Measurements from ENCODE around the gene MAD2L1BP. TPM values are rescaled to one million over a fixed set of nuclear protein-coding genes. Genes with fewer than 3 reads are reported as not detected.
"Not testable (repeated sequence)": the region's sequence is repeated elsewhere in the genome, so short reads cannot be mapped to it uniquely, and the experiment has no call there.

MAD2L1BP gene
- total RNA-seq, 1 experiment from 2014 or later: 30.1 TPM

DNA sequence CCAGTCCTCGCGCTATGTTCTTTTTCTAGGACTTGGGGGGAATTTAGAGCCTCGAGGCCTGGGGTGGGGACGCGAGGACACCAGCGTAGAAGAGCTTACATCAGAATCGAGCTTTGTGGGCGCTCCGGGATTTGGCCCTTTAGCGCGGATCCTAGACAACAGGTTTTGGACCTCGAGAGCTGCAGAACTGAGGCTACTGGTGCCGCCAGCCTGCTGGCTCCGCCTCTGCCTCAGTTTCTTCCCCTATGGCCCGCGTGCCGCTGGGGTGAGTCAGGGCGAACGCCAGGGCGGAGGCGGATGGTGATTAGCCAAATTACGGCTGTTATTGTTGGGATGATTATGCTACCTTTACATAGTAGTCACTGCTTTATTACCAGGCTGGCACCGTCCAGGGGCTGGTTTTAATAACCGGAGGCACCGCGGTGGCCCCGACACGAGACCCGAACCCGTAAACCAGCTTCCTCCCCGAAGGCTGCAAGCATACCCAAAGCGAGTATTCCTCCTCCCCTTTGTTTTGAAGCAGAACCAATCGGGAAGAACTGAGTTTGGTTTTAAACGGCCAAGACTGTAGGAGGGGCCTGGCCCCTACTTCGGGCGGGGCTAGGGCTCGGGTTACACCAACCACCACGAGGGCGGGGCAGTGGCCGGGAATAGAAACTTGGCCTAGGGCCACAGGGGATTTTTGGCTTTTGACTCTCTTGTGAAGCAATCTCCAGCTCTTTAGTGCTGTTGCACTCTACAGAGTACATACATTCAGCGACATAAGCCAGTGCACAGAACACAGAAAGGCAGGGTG, 5.9 kb upstream of the MAD2L1BP start (continued):
- TF ChIP-seq GRHL2 (CRISPR knock-in tag; IDR thresholded peaks at IDR 0.05; ENCODE audit: insufficient replicate concordance, severe bottlenecking) (no peak), ATF1 (CRISPR knock-in tag; IDR thresholded peaks at IDR 0.05) (no peak), ZNF423 (CRISPR knock-in tag; IDR thresholded peaks at IDR 0.05) (no peak)
- TF ChIP-seq, protein P1, sequence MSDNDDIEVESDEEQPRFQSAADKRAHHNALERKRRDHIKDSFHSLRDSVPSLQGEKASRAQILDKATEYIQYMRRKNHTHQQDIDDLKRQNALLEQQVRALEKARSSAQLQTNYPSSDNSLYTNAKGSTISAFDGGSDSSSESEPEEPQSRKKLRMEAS (CRISPR knock-in tag; IDR thresholded peaks at IDR 0.05): peak; percentile 82

DNA sequence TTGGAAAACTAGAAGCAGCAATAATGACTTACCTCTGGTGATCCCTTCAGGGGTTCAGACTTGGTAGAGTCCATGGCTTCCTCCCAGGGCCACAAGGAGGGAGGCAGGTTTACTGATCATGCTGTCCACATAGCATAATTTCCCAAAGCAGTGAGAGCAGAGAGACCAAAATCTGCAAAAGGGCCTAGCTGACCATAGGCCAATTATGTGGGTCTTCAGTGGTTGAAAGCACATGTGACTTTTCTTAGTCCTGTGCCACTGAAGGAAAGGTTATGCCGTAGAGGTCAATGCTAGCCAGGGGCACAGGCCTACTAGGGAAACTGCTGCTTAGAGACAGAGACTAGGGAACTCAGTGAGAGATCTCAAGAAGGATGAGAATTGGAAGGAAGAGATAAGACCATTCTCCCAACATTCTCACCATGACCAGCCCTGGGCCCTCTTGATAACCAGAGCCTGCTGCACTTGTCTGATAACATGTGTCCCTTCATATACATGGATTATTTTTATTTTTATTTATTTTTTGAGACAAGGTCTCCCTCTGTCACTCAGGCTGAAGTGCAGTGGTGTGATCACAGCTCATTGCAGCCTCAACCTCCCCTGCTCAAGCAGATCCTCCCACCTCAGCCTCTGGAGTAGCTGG, 4.5 kb upstream of the MAD2L1BP start:
- CTCF ChIA-PET: interaction anchor here (2.3 kb wide), 1 partner anchor 128 kb away, joined by 6 read pairs; no protein-coding TSS in a partner anchor
- no peak for ATAC-seq
- H3K9me3 Mint-ChIP-seq: no peaks in the 10 kb centered on the region
- H3K4me3 Mint-ChIP-seq: no peak overlapping the region
- POLR2A ChIA-PET: interaction anchor here (2.5 kb wide), 1 partner anchor 14 kb away, joined by 32 read pairs; the partner anchor contains the start of gene RSPH9
- H3K27me3 Mint-ChIP-seq (ENCODE audit: low read depth): no peaks in the 10 kb centered on the region
- peaks cover 21% of the 10 kb centered on the region for H3K4me1 Mint-ChIP-seq
- peaks cover 11% of the 10 kb centered on the region for H3K36me3 Mint-ChIP-seq
- DNase-seq (ENCODE audit: low spot score): no peak
- H3K27ac Mint-ChIP-seq: peak overlapping the region; percentile 97
- TF ChIP-seq NR2C2 (CRISPR knock-in tag; IDR thresholded peaks at IDR 0.05) (no peak), ESRRA (CRISPR knock-in tag; IDR thresholded peaks at IDR 0.05; ENCODE audit: borderline replicate concordance) (no peak), ZNF317 (CRISPR knock-in tag; IDR thresholded peaks at IDR 0.05; ENCODE audit: borderline replicate concordance, low read depth) (no peak), MYBL2 (CRISPR knock-in tag; IDR thresholded peaks at IDR 0.05) (no peak)
- TF ChIP-seq, protein P2, sequence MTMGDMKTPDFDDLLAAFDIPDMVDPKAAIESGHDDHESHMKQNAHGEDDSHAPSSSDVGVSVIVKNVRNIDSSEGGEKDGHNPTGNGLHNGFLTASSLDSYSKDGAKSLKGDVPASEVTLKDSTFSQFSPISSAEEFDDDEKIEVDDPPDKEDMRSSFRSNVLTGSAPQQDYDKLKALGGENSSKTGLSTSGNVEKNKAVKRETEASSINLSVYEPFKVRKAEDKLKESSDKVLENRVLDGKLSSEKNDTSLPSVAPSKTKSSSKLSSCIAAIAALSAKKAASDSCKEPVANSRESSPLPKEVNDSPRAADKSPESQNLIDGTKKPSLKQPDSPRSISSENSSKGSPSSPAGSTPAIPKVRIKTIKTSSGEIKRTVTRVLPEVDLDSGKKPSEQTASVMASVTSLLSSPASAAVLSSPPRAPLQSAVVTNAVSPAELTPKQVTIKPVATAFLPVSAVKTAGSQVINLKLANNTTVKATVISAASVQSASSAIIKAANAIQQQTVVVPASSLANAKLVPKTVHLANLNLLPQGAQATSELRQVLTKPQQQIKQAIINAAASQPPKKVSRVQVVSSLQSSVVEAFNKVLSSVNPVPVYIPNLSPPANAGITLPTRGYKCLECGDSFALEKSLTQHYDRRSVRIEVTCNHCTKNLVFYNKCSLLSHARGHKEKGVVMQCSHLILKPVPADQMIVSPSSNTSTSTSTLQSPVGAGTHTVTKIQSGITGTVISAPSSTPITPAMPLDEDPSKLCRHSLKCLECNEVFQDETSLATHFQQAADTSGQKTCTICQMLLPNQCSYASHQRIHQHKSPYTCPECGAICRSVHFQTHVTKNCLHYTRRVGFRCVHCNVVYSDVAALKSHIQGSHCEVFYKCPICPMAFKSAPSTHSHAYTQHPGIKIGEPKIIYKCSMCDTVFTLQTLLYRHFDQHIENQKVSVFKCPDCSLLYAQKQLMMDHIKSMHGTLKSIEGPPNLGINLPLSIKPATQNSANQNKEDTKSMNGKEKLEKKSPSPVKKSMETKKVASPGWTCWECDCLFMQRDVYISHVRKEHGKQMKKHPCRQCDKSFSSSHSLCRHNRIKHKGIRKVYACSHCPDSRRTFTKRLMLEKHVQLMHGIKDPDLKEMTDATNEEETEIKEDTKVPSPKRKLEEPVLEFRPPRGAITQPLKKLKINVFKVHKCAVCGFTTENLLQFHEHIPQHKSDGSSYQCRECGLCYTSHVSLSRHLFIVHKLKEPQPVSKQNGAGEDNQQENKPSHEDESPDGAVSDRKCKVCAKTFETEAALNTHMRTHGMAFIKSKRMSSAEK (CRISPR knock-in tag; IDR thresholded peaks at IDR 0.05; ENCODE audit: borderline replicate concordance): no peak
- TF ChIP-seq, protein P3, sequence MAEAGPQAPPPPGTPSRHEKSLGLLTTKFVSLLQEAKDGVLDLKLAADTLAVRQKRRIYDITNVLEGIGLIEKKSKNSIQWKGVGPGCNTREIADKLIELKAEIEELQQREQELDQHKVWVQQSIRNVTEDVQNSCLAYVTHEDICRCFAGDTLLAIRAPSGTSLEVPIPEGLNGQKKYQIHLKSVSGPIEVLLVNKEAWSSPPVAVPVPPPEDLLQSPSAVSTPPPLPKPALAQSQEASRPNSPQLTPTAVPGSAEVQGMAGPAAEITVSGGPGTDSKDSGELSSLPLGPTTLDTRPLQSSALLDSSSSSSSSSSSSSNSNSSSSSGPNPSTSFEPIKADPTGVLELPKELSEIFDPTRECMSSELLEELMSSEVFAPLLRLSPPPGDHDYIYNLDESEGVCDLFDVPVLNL (CRISPR knock-in tag; IDR thresholded peaks at IDR 0.05; ENCODE audit: borderline replicate concordance, low read depth): no peak
- TF ChIP-seq, protein P4, sequence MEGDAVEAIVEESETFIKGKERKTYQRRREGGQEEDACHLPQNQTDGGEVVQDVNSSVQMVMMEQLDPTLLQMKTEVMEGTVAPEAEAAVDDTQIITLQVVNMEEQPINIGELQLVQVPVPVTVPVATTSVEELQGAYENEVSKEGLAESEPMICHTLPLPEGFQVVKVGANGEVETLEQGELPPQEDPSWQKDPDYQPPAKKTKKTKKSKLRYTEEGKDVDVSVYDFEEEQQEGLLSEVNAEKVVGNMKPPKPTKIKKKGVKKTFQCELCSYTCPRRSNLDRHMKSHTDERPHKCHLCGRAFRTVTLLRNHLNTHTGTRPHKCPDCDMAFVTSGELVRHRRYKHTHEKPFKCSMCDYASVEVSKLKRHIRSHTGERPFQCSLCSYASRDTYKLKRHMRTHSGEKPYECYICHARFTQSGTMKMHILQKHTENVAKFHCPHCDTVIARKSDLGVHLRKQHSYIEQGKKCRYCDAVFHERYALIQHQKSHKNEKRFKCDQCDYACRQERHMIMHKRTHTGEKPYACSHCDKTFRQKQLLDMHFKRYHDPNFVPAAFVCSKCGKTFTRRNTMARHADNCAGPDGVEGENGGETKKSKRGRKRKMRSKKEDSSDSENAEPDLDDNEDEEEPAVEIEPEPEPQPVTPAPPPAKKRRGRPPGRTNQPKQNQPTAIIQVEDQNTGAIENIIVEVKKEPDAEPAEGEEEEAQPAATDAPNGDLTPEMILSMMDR (IDR thresholded peaks at IDR 0.05): no peak
- TF ChIP-seq, protein P5, sequence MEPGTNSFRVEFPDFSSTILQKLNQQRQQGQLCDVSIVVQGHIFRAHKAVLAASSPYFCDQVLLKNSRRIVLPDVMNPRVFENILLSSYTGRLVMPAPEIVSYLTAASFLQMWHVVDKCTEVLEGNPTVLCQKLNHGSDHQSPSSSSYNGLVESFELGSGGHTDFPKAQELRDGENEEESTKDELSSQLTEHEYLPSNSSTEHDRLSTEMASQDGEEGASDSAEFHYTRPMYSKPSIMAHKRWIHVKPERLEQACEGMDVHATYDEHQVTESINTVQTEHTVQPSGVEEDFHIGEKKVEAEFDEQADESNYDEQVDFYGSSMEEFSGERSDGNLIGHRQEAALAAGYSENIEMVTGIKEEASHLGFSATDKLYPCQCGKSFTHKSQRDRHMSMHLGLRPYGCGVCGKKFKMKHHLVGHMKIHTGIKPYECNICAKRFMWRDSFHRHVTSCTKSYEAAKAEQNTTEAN (CRISPR knock-in tag; IDR thresholded peaks at IDR 0.05): no peak

DNA sequence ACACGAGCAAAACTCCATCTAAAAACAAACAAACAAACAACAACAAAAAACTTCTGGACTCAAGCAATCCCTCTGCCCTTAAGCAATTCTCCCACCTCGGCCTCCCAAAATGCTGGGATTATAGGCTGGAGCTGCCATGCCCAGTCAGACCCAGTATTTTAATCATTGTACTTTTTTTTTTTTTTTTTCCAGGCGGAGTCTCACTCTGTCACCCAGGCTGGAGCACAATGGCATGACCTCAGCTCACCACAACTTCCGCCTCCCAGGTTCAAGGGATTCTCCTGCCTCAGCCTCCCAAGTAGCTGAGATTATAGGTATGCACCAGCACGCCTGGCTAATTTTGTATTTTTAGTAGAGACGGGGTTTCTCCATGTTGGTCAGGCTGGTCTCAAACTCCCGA, 2.6 kb upstream of the MAD2L1BP start:
- H3K27me3 Mint-ChIP-seq (ENCODE audit: low read depth); ATAC-seq; H3K27ac Mint-ChIP-seq; H3K4me3 Mint-ChIP-seq; CTCF ChIA-PET; H3K9me3 Mint-ChIP-seq; DNase-seq (ENCODE audit: low spot score); H3K36me3 Mint-ChIP-seq: not testable (repeated sequence)
- H3K4me1 Mint-ChIP-seq: peaks cover 23% of the 10 kb centered on the region
- POLR2A ChIA-PET: interaction anchor here (0.9 kb wide), 1 partner anchor 9 kb away, joined by 3 read pairs; no protein-coding TSS in a partner anchor

Measured in WTC11 (cell line).